ENCODE measurements around the gene MCF2L2.

Gene MCF2L2

DNA sequence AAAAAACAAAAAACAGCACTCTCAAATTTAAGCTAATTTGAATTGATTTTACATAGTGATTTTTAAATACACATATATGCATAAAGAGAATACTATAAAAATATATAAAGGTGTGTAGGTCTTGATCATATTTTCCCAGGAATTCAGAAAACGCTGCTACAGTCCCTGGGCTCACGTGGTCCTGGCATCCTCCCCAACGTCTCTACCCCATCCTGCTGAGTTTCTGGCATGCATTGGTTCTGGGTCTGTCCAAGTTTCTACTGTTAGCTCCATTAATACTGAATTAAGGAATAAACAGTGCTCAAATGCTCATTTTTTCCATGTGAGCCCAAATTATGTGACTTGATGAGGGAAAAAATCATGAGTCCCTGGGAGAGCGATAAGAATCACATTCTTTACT is 233.2 kb downstream of the MCF2L2 start:
- POLR2A ChIA-PET: no interaction called here
- CTCF ChIA-PET: interaction anchor here (1.0 to 2.7 kb wide), 6 partner anchors 10 to 191 kb away, joined by 4 to 21 read pairs (median 8); partner anchors contain the start of gene B3GNT5
- no peak overlapping the region for H3K4me3 ChIP-seq (ENCODE audit: control insufficient read depth in 1 of 7, extremely low read depth in 1 of 7, insufficient read depth in 4 of 7, low read depth in 2 of 7, low read length in 6 of 7)
- H3K9me3 ChIP-seq (ENCODE audit: control extremely low read depth in 1 of 5, control insufficient read depth in 4 of 5, insufficient read depth in 2 of 5, low read depth in 1 of 5, low read length in 4 of 5): peaks cover 0 to 2% (median 0%) of the 10 kb centered on the region in 5 experiments
- H3K36me3 ChIP-seq (ENCODE audit: control insufficient read depth in 4 of 4, insufficient read depth in 4 of 4, low read length in 3 of 4): no peaks in the 10 kb centered on the region
- H3K27me3 ChIP-seq (replicated peaks in 2 of 5; ENCODE audit: control insufficient read depth in 4 of 5, insufficient read depth in 5 of 5, low read length in 4 of 5): no peaks in the 10 kb centered on the region
- no peak overlapping the region for H3K27ac ChIP-seq (ENCODE audit: insufficient read depth in 1 of 2, low read depth in 1 of 2, low read length in 2 of 2, poor library complexity in 1 of 2, severe bottlenecking in 2 of 2)
- peaks cover 0 to 10% (median 2%) of the 10 kb centered on the region in 4 experiments for H3K4me1 ChIP-seq (ENCODE audit: control extremely low read depth in 1 of 4, control insufficient read depth in 4 of 4, insufficient read depth in 4 of 4, low read length in 3 of 4)
- no peak for DNase-seq
- WGBS (ENCODE audit: insufficient coverage): 83% methylated on average over 1 of the region's 4 CpGs

DNA sequence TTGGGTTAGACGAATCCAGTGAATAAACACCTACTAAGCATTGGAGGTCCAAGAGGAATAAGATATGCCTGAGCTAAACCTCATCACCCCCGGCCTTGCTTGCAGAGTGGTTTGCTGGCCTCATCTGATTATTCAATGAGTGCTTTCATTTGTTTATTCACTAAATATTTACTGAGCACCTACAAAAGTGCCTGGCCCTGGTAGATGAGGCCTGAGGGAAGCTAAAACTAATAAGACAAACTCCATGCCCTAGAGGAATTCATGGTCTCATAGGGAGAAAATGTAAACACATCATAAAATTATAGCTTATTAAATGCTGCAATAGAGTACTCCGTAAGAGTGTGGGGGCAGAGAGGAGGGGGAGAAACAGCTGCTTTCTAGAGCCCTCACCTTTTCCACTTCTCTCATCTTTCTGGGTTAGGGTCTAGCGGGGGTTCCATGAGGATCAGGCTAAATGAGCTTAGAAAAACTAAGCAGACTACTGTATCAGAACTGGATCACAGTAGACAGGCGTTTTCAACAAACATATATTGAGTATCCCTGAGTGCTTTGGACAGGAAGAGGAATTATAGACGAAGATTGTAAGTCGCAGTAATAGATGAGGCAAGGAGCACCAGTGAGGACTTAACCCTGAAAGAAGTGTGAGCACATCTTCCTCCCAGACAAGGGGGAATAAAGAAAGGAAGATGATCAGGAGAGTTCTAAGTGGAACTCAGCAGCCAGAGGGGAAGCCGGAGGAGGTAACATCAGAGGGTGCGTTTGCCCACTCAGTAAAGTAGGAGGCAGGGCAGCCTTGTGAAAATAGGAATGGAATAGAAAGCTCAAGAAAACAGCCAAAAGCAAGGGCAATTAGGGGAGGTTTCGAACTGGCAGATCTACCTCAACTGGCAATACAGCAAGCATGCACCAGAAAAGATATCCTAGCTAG is 234.4 kb downstream of the MCF2L2 start:
- H3K4me3 ChIP-seq (ENCODE audit: control insufficient read depth in 1 of 7, extremely low read depth in 1 of 7, insufficient read depth in 4 of 7, low read depth in 2 of 7, low read length in 6 of 7): no peak overlapping the region
- H3K27ac ChIP-seq (ENCODE audit: insufficient read depth in 1 of 2, low read depth in 1 of 2, low read length in 2 of 2, poor library complexity in 1 of 2, severe bottlenecking in 2 of 2): no peak overlapping the region
- ChIA-PET POLR2A (interaction anchor here (0.6 to 0.7 kb wide), 2 partner anchors 13 to 71 kb away, joined by 4 read pairs; no protein-coding TSS in a partner anchor), CTCF (interaction anchor here (0.7 to 2.7 kb wide), 16 partner anchors 9 to 237 kb away, joined by 3 to 21 read pairs (median 4); partner anchors contain the start of gene B3GNT5)
- H3K4me1 ChIP-seq (ENCODE audit: control extremely low read depth in 1 of 4, control insufficient read depth in 4 of 4, insufficient read depth in 4 of 4, low read length in 3 of 4): peaks cover 0 to 10% (median 2%) of the 10 kb centered on the region in 4 experiments
- H3K9me3 ChIP-seq (ENCODE audit: control extremely low read depth in 1 of 5, control insufficient read depth in 4 of 5, insufficient read depth in 2 of 5, low read depth in 1 of 5, low read length in 4 of 5): peaks cover 0 to 2% (median 0%) of the 10 kb centered on the region in 5 experiments
- WGBS (ENCODE audit: insufficient coverage): 96% methylated on average over 7 of the region's 10 CpGs
- DNase-seq: no peak
- no peaks in the 10 kb centered on the region for H3K27me3 ChIP-seq (replicated peaks in 2 of 5; ENCODE audit: control insufficient read depth in 4 of 5, insufficient read depth in 5 of 5, low read length in 4 of 5)
- no peaks in the 10 kb centered on the region for H3K36me3 ChIP-seq (ENCODE audit: control insufficient read depth in 4 of 4, insufficient read depth in 4 of 4, low read length in 3 of 4)

DNA sequence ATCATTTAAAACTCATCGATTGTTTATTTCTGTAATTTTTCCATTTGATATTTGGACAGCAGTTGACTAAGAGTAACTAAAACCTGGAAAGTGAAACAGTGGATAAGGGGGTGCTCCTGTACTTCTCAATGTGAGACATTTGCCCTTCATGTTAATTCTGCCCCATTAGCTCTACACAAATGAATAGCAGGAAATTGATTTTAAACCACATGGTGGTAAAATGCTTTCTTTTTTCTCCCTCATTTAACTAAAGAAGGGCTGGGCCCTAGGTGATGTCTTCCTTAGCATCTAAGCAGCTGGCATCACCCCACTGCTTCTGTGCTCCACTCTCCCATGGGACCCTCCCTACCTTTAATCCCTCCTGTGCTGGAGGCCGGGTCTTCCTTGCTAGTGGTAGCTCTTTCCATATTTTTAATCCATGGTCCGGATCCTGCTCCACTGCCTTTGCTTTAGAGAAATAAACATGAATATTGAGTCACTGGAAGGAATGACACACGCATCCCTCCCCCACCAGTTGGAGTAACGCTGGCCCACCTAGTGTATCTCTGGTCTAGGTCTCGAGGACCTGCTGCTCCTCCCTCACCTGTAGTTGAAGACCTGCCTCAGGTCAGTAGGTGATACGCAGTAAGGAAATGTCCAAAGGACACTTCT is 235.6 kb downstream of the MCF2L2 start:
- ChIA-PET CTCF (interaction anchor here (1.1 to 3.1 kb wide), 8 partner anchors 60 to 193 kb away, joined by 3 to 14 read pairs (median 5); partner anchors contain the start of gene B3GNT5), POLR2A (interaction anchor here (0.7 kb wide), 1 partner anchor 14 kb away, joined by 4 read pairs; no protein-coding TSS in a partner anchor)
- Histone ChIP-seq H3K27me3 (replicated peaks in 2 of 5; ENCODE audit: control insufficient read depth in 4 of 5, insufficient read depth in 5 of 5, low read length in 4 of 5) (no peaks in the 10 kb centered on the region), H3K4me1 (ENCODE audit: control extremely low read depth in 1 of 4, control insufficient read depth in 4 of 4, insufficient read depth in 4 of 4, low read length in 3 of 4) (peaks cover 0 to 10% (median 0%) of the 10 kb centered on the region in 4 experiments), H3K36me3 (ENCODE audit: control insufficient read depth in 4 of 4, insufficient read depth in 4 of 4, low read length in 3 of 4) (no peaks in the 10 kb centered on the region), H3K4me3 (ENCODE audit: control insufficient read depth in 1 of 7, extremely low read depth in 1 of 7, insufficient read depth in 4 of 7, low read depth in 2 of 7, low read length in 6 of 7) (no peak overlapping the region), H3K9me3 (ENCODE audit: control extremely low read depth in 1 of 5, control insufficient read depth in 4 of 5, insufficient read depth in 2 of 5, low read depth in 1 of 5, low read length in 4 of 5) (peaks cover 0 to 2% (median 0%) of the 10 kb centered on the region in 5 experiments), H3K27ac (ENCODE audit: insufficient read depth in 1 of 2, low read depth in 1 of 2, low read length in 2 of 2, poor library complexity in 1 of 2, severe bottlenecking in 2 of 2) (no peak overlapping the region)
- no peak for DNase-seq
- 99% methylated on average over 5 of the region's 7 CpGs for WGBS (ENCODE audit: insufficient coverage)

DNA sequence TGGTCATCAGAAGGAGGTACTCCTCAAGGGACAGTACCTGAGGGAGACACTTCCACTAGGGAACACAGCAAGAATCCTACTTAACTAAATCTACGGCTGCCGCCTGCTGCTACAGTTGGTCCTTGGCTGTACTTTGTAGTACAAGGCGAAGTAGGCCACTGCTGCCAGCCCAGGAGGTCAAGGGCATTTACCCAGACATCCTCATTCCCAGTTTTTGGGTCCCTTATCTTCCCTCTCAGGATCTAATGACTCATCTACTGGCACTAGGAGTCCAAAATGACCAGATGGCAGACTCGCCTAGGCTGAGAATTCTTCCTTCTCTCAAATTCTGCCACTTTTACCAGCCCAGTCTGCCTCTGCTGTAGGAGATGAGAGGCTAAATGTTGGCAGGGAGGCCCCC is 238.8 kb downstream of the MCF2L2 start:
- WGBS (ENCODE audit: insufficient coverage): 100% methylated on average over 4 of the region's 4 CpGs
- H3K27me3 ChIP-seq (replicated peaks in 2 of 5; ENCODE audit: control insufficient read depth in 4 of 5, insufficient read depth in 5 of 5, low read length in 4 of 5): no peaks in the 10 kb centered on the region

DNA sequence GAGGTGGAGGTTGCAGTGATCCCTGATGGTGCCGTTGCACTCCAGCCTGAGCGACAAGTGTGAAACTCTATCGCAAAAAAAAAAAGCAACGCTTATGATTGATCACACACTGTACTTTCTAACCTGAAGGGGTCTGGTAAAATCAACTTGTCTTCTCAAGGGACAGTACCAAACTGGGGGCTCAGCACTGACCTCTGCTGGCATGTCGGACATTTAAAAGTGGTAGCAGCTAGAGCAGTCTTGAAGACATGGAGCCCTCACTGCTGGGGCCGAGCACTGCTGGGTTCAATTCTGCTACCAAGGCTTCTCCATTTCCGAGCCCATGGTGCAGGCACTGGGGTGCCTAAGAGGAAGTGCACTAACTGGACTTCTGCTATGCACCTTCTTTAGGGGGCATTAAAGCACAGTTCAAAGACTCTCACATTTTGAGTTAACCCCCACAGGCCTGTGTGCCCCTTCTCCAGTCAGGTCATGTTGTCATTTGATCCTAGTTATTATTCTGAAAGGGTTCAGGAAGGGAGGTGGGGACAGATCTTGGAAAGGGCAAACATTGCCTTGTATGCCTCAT is 239.4 kb downstream of the MCF2L2 start:
- Histone ChIP-seq H3K27ac (ENCODE audit: insufficient read depth in 1 of 2, low read depth in 1 of 2, low read length in 2 of 2, poor library complexity in 1 of 2, severe bottlenecking in 2 of 2) (no peak overlapping the region), H3K4me3 (ENCODE audit: control insufficient read depth in 1 of 7, extremely low read depth in 1 of 7, insufficient read depth in 4 of 7, low read depth in 2 of 7, low read length in 6 of 7) (no peak overlapping the region), H3K36me3 (ENCODE audit: control insufficient read depth in 4 of 4, insufficient read depth in 4 of 4, low read length in 3 of 4) (no peaks in the 10 kb centered on the region), H3K4me1 (ENCODE audit: control extremely low read depth in 1 of 4, control insufficient read depth in 4 of 4, insufficient read depth in 4 of 4, low read length in 3 of 4) (peaks cover 7 to 12% (median 10%) of the 10 kb centered on the region in 4 experiments), H3K9me3 (ENCODE audit: control extremely low read depth in 1 of 5, control insufficient read depth in 4 of 5, insufficient read depth in 2 of 5, low read depth in 1 of 5, low read length in 4 of 5) (no peaks in the 10 kb centered on the region), H3K27me3 (replicated peaks in 2 of 5; ENCODE audit: control insufficient read depth in 4 of 5, insufficient read depth in 5 of 5, low read length in 4 of 5) (no peaks in the 10 kb centered on the region)
- ChIA-PET CTCF (interaction anchor here (0.6 to 11.8 kb wide), 10 partner anchors 10 to 606 kb away, joined by 3 to 349 read pairs (median 3); no protein-coding TSS in a partner anchor), POLR2A (interaction anchor here (0.7 kb wide), 1 partner anchor 279 kb away, joined by 6 read pairs; no protein-coding TSS in a partner anchor)
- DNase-seq: peak; percentile 69 to 77 (median 74)
- 91% methylated on average over 6 of the region's 7 CpGs for WGBS (ENCODE audit: insufficient coverage)

More for the DNA sequence above, 238.8 kb downstream of the MCF2L2 start:
- Histone ChIP-seq H3K4me1 (ENCODE audit: control extremely low read depth in 1 of 4, control insufficient read depth in 4 of 4, insufficient read depth in 4 of 4, low read length in 3 of 4) (peaks cover 7 to 16% (median 11%) of the 10 kb centered on the region in 4 experiments), H3K27ac (ENCODE audit: insufficient read depth in 1 of 2, low read depth in 1 of 2, low read length in 2 of 2, poor library complexity in 1 of 2, severe bottlenecking in 2 of 2) (no peak overlapping the region), H3K36me3 (ENCODE audit: control insufficient read depth in 4 of 4, insufficient read depth in 4 of 4, low read length in 3 of 4) (no peaks in the 10 kb centered on the region), H3K9me3 (ENCODE audit: control extremely low read depth in 1 of 5, control insufficient read depth in 4 of 5, insufficient read depth in 2 of 5, low read depth in 1 of 5, low read length in 4 of 5) (no peaks in the 10 kb centered on the region), H3K4me3 (ENCODE audit: control insufficient read depth in 1 of 7, extremely low read depth in 1 of 7, insufficient read depth in 4 of 7, low read depth in 2 of 7, low read length in 6 of 7) (no peak overlapping the region)
- ChIA-PET CTCF (interaction anchor here (1.1 to 3.1 kb wide), 2 partner anchors 67 to 195 kb away, joined by 3 to 14 read pairs; no protein-coding TSS in a partner anchor), POLR2A (no interaction called here)
- no peak for DNase-seq

DNA sequence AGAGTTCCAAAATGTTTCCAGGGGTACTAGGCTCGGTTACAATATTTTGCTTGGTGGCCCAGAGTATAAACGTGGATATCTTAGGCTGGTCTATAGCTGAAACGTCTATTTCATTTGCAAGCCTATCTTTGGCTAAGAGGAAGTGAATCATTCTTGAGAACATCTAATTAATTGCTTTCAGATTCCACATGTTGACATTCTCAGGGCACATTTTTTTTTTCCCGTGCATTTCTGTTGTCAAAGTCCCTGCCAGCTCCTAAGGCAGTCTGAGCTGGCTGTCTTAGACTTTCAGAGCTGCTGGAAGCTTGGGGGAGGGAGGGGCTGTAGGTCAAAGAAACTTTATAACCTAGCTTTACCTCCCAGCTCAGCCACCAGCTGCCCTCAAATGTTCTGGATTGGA is 242.7 kb downstream of the MCF2L2 start:
- Histone ChIP-seq H3K27ac (ENCODE audit: insufficient read depth in 1 of 2, low read depth in 1 of 2, low read length in 2 of 2, poor library complexity in 1 of 2, severe bottlenecking in 2 of 2) (no peak overlapping the region), H3K4me1 (ENCODE audit: control extremely low read depth in 1 of 4, control insufficient read depth in 4 of 4, insufficient read depth in 4 of 4, low read length in 3 of 4) (peaks cover 7 to 12% (median 10%) of the 10 kb centered on the region in 4 experiments), H3K27me3 (replicated peaks in 2 of 5; ENCODE audit: control insufficient read depth in 4 of 5, insufficient read depth in 5 of 5, low read length in 4 of 5) (no peaks in the 10 kb centered on the region), H3K36me3 (ENCODE audit: control insufficient read depth in 4 of 4, insufficient read depth in 4 of 4, low read length in 3 of 4) (no peaks in the 10 kb centered on the region), H3K9me3 (ENCODE audit: control extremely low read depth in 1 of 5, control insufficient read depth in 4 of 5, insufficient read depth in 2 of 5, low read depth in 1 of 5, low read length in 4 of 5) (no peaks in the 10 kb centered on the region), H3K4me3 (ENCODE audit: control insufficient read depth in 1 of 7, extremely low read depth in 1 of 7, insufficient read depth in 4 of 7, low read depth in 2 of 7, low read length in 6 of 7) (no peak overlapping the region)
- WGBS (ENCODE audit: insufficient coverage): 33% methylated on average over 3 of the region's 4 CpGs
- ChIA-PET POLR2A (interaction anchor here (1.3 kb wide), 1 partner anchor 27 kb away, joined by 3 read pairs; no protein-coding TSS in a partner anchor), CTCF (interaction anchor here (0.6 to 11.8 kb wide), 27 partner anchors 9 to 586 kb away, joined by 3 to 349 read pairs (median 6); partner anchors contain the start of gene B3GNT5)
- peak in 2 of 3 donors; percentile 64 to 67 for DNase-seq
